Vagina (tissue), 2 donors: Measurements from ENCODE around the gene PIH1D2. TPM values are rescaled to one million over a fixed set of nuclear protein-coding genes. Genes with fewer than 3 reads are reported as not detected.

Experiments used
- DNase-seq, 2 donors: peaks; one replicate each; pipeline ENCODE4 v3.0.0-alpha.2; 2017; ENCODE audit errors: extremely low spot score in 2 of 2
- H3K27ac ChIP-seq: fragments of 200-600 bp; sonication (generic); one replicate; pipeline ENCODE4 v1.5.1; 2019
- H3K27me3 ChIP-seq: fragments of 200-600 bp; sonication (generic); one replicate; pipeline ENCODE4 v1.5.1; 2019
- H3K36me3 ChIP-seq, 2 donors: fragments of 200-600 bp; sonication (generic); one replicate each; pipeline ENCODE4 v1.5.1; 2017 to 2019
- H3K4me1 ChIP-seq: fragments of 200-600 bp; sonication (generic); one replicate; pipeline ENCODE4 v1.5.1; 2019
- H3K4me3 ChIP-seq, 2 donors: fragments of 200-600 bp; sonication (generic); 1 replicate in 1 of 2; 2 replicates in 1 of 2; pipeline ENCODE4 v1.5.1; 2016 to 2019
- H3K9me3 ChIP-seq: fragments of 200-600 bp; sonication (generic); one replicate; pipeline ENCODE4 v1.5.1; 2019
- POLR2A ChIP-seq, 2 donors: fragments of 450-650 bp; IDR thresholded peaks; one replicate each; pipeline ENCODE4 v1.6.1; 2017; ENCODE audit warnings: antibody characterized with exemption in 2 of 2, mild to moderate bottlenecking in 2 of 2, moderate library complexity in 2 of 2
- POLR2AphosphoS5 ChIP-seq, 2 donors: sonication (generic); formaldehyde crosslinking; IDR thresholded peaks; one replicate each; pipeline ENCODE4 v1.9.0; 2017; ENCODE audit warnings: antibody characterized with exemption in 2 of 2, mild to moderate bottlenecking in 2 of 2, low read depth in 1 of 2; ENCODE audit not compliant: insufficient read depth in 1 of 2
- intact Hi-C: fragments of 100-400 bp; cut with DNase I; formaldehyde crosslinking; loops from one replicate; pipeline ENCODE4 v1.15.1; 2023
- total RNA-seq: library from RNA; depleted of rRNA; stranded (reverse); fragments of >200 nt; gene quantifications from one replicate; pipeline ENCODE4 v1.2.3, GENCODE V29; 2016
- TF ChIP-seq, protein P1 (sequence below), 3 experiments: fragments of 450-650 bp in 2 of 3; fragments of 200-600 bp in 1 of 3; sonication (generic) in 1 of 3; IDR thresholded peaks; one replicate each; pipeline ENCODE4 v1.5.1; 2017 to 2019; ENCODE audit warnings: antibody characterized with exemption in 3 of 3, mild to moderate bottlenecking in 2 of 3, moderate library complexity in 2 of 3

The PIH1D2 gene
- total RNA-seq, 1 donor from 2014 or later = 1.5 TPM

DNA sequence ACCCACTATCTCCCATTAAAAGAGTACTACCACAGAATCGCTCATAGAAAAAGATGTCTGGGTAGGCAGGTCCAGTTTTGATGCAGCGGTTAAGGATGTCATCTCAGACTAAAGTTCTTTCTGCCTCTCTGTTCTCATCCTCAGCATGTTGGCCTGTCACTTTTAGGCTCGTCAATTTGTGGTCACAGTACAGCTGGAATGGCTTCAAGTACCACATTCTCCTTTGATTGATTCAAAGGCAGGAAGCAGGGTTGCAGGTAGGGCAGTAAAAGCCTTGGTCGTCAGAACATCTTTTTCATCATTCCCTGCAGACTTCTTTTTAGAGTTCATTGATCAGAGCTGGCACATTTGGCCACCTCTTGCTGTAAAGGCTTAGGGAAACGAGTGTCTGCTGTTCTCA lies 41.6 kb upstream of the PIH1D2 start:
- H3K4me3 ChIP-seq = no peak overlapping the region
- no peak overlapping the region for H3K27ac ChIP-seq
- no peak for TF ChIP-seq POLR2AphosphoS5 (IDR thresholded peaks at IDR 0.05; ENCODE audit: insufficient read depth in 1 of 2, low read depth in 1 of 2)
- TF ChIP-seq POLR2A (IDR thresholded peaks at IDR 0.05) = no peak
- TF ChIP-seq, protein P1, sequence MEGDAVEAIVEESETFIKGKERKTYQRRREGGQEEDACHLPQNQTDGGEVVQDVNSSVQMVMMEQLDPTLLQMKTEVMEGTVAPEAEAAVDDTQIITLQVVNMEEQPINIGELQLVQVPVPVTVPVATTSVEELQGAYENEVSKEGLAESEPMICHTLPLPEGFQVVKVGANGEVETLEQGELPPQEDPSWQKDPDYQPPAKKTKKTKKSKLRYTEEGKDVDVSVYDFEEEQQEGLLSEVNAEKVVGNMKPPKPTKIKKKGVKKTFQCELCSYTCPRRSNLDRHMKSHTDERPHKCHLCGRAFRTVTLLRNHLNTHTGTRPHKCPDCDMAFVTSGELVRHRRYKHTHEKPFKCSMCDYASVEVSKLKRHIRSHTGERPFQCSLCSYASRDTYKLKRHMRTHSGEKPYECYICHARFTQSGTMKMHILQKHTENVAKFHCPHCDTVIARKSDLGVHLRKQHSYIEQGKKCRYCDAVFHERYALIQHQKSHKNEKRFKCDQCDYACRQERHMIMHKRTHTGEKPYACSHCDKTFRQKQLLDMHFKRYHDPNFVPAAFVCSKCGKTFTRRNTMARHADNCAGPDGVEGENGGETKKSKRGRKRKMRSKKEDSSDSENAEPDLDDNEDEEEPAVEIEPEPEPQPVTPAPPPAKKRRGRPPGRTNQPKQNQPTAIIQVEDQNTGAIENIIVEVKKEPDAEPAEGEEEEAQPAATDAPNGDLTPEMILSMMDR (IDR thresholded peaks at IDR 0.05) = no peak
- no peaks in the 10 kb centered on the region for H3K9me3 ChIP-seq
- intact Hi-C loops = loop anchor here (10.0 kb wide), 1 partner anchor 169 kb away; no protein-coding TSS in a partner anchor
- DNase-seq = no peak
- H3K4me1 ChIP-seq = peaks cover 16% of the 10 kb centered on the region
- no peaks in the 10 kb centered on the region for H3K27me3 ChIP-seq
- no peaks in the 10 kb centered on the region for H3K36me3 ChIP-seq

DNA sequence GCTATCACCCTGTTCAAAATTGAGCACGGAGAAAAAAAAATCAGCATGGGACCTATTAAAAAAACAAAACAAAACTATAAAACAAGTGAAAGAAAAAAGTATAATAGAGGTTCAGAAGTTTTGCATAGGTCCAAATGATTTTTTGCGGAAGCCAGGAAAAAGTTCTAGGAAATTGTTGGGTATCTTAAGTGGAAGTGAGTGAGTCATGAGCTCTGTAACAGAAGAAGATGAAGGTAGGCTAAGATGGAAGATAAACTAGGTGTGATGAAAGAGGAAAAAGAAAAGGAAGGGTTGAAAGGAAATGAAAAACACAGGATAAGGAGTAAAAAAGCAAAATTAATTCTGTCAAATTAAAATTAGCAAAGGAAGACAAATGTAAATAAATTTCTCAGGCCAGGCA lies 40.6 kb upstream of the PIH1D2 start:
- no peaks in the 10 kb centered on the region for H3K27me3 ChIP-seq
- no peak for DNase-seq
- no peak for TF ChIP-seq POLR2A (IDR thresholded peaks at IDR 0.05)
- TF ChIP-seq, protein P1 (IDR thresholded peaks at IDR 0.05) = no peak
- TF ChIP-seq POLR2AphosphoS5 (IDR thresholded peaks at IDR 0.05; ENCODE audit: insufficient read depth in 1 of 2, low read depth in 1 of 2) = no peak
- no peaks in the 10 kb centered on the region for H3K36me3 ChIP-seq
- peaks cover 7% of the 10 kb centered on the region for H3K4me1 ChIP-seq
- H3K27ac ChIP-seq = no peak overlapping the region
- H3K4me3 ChIP-seq = no peak overlapping the region
- intact Hi-C loops = loop anchor here (10.0 kb wide), 1 partner anchor 170 kb away; no protein-coding TSS in a partner anchor
- no peaks in the 10 kb centered on the region for H3K9me3 ChIP-seq

DNA sequence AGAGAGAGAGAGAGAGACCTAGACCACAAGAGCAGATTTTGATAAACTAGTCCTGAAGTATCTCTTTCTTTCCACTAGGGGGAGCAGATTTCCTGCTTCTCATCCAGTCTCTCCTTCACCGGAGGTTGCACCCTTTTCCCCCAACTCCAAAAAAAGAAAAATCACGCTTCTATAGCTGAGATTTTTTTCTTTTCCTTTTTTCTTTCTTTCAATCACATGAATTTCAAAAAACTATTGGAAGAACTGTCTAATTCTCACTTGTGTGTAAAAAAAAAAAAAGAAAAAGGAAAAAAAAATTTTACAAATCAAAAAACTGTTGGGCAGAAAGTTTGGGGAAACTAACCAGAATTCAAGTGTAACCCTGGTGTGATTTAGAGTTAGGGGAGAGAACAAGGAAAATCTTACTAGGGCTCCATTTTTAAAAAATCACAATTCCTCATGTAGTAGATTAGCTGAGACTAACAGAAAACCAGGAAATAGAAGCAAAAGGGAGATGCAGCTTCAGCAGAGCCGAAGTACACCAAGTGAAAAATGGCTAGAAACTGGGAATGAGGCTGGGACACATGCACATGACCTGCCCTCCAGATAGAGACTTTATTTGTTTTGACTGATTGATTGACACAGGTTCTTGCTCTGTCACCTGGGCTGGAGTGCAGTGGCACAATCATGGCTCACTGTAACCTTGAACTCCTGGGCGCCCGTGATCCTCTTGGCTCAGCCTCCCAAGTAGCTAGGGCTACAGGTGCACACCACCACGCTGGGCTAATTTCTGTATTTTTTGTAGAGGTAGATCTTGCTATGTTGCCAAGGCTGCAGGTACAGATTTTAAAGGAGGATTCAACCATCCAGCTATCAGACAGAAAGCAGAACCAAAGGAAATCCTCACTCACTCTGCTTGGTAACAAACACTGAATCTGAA lies 40.0 kb upstream of the PIH1D2 start:
- no peaks in the 10 kb centered on the region for H3K36me3 ChIP-seq
- no peaks in the 10 kb centered on the region for H3K27me3 ChIP-seq
- no peak overlapping the region for H3K4me3 ChIP-seq
- H3K9me3 ChIP-seq = no peaks in the 10 kb centered on the region
- intact Hi-C loops = loop anchor here (10.0 kb wide), 1 partner anchor 171 kb away; no protein-coding TSS in a partner anchor
- TF ChIP-seq, protein P1 (IDR thresholded peaks at IDR 0.05) = peak; percentile 23 to 62 (median 29)
- no peak for TF ChIP-seq POLR2AphosphoS5 (IDR thresholded peaks at IDR 0.05; ENCODE audit: insufficient read depth in 1 of 2, low read depth in 1 of 2)
- TF ChIP-seq POLR2A (IDR thresholded peaks at IDR 0.05) = no peak
- no peak overlapping the region for H3K27ac ChIP-seq
- DNase-seq = no peak
- H3K4me1 ChIP-seq = peaks cover 5% of the 10 kb centered on the region

GRCh38 chr11:112106070-112106469 lies 32.3 kb upstream of the PIH1D2 start:
- H3K36me3 ChIP-seq = no peaks in the 10 kb centered on the region
- TF ChIP-seq, protein P1 (IDR thresholded peaks at IDR 0.05) = no peak
- TF ChIP-seq POLR2A (IDR thresholded peaks at IDR 0.05) = no peak
- TF ChIP-seq POLR2AphosphoS5 (IDR thresholded peaks at IDR 0.05; ENCODE audit: insufficient read depth in 1 of 2, low read depth in 1 of 2) = no peak
- H3K27ac ChIP-seq = no peak overlapping the region
- H3K27me3 ChIP-seq = no peaks in the 10 kb centered on the region
- H3K9me3 ChIP-seq = no peaks in the 10 kb centered on the region
- no peak overlapping the region for H3K4me3 ChIP-seq
- no peaks in the 10 kb centered on the region for H3K4me1 ChIP-seq
- DNase-seq = no peak
- intact Hi-C loops = no loop called here

GRCh38 chr11:112103446-112103845 lies 29.6 kb upstream of the PIH1D2 start:
- Histone ChIP-seq H3K4me3 (no peak overlapping the region), H3K27me3 (no peaks in the 10 kb centered on the region), H3K27ac (no peak overlapping the region), H3K4me1 (no peaks in the 10 kb centered on the region), H3K36me3 (no peaks in the 10 kb centered on the region), H3K9me3 (no peaks in the 10 kb centered on the region)
- TF ChIP-seq POLR2AphosphoS5 (IDR thresholded peaks at IDR 0.05; ENCODE audit: insufficient read depth in 1 of 2, low read depth in 1 of 2) (no peak), POLR2A (IDR thresholded peaks at IDR 0.05) (no peak)
- TF ChIP-seq, protein P1 (IDR thresholded peaks at IDR 0.05) = no peak
- no peak for DNase-seq
- intact Hi-C loops = no loop called here
